Uterus (tissue), 4 donors: Measurements from ENCODE around the gene ARPC4. TPM values are rescaled to one million over a fixed set of nuclear protein-coding genes. Genes with fewer than 3 reads are reported as not detected.

Source experiments
- DNase-seq, 2 donors: peaks; one replicate each; pipeline ENCODE4 v3.0.0-alpha.2; 2019 to 2020
- H3K27ac ChIP-seq, 2 donors: fragments of 200-600 bp; sonication (generic); 1 replicate in 1 of 2; 2 replicates in 1 of 2; pipeline ENCODE4 v1.5.1; 2016 to 2018
- H3K27me3 ChIP-seq, 2 donors: fragments of 200-600 bp; sonication (generic); one replicate each; pipeline ENCODE4 v1.5.1; 2018 to 2019; ENCODE audit warnings: control low read depth in 1 of 2
- H3K36me3 ChIP-seq, 2 donors: fragments of 200-600 bp; sonication (generic); one replicate each; pipeline ENCODE4 v1.5.1; 2019; ENCODE audit warnings: control low read depth in 1 of 2
- H3K4me1 ChIP-seq, 2 donors: fragments of 200-600 bp; sonication (generic); one replicate each; pipeline ENCODE4 v1.5.1; 2018 to 2019; ENCODE audit warnings: control low read depth in 1 of 2
- H3K4me3 ChIP-seq, 2 donors: fragments of 200-600 bp; sonication (generic); 1 replicate in 1 of 2; 2 replicates in 1 of 2; pipeline ENCODE4 v1.5.1; 2018 to 2019; ENCODE audit warnings: mild to moderate bottlenecking in 1 of 2
- H3K9me3 ChIP-seq, 2 donors: fragments of 200-600 bp; sonication (generic); one replicate each; pipeline ENCODE4 v1.5.1; 2019; ENCODE audit warnings: control low read depth in 1 of 2
- CTCF ChIP-seq, 4 experiments: fragments of 200-600 bp in 2 of 4; fragments of 450-650 bp in 2 of 4; sonication (generic) in 2 of 4; IDR thresholded peaks; one replicate each; pipeline ENCODE4 v1.5.1; 2016 to 2019; ENCODE audit warnings: antibody characterized with exemption in 4 of 4, mild to moderate bottlenecking in 2 of 4, moderate library complexity in 1 of 4
- POLR2A ChIP-seq, 2 donors: fragments of 450-650 bp; IDR thresholded peaks; one replicate each; pipeline ENCODE4 v1.6.1; 2016; ENCODE audit warnings: antibody characterized with exemption in 2 of 2, mild to moderate bottlenecking in 1 of 2, moderate library complexity in 1 of 2
- intact Hi-C: fragments of 100-400 bp; cut with DNase I; formaldehyde crosslinking; loops from one replicate; pipeline ENCODE4 v1.15.1; 2023; ENCODE audit warnings: low total_unique reads
- total RNA-seq, 4 donors: library from RNA; depleted of rRNA in 3 of 4; stranded (reverse); fragments of >200 nt in 3 of 4; gene quantifications; one replicate each; pipeline versions ENCODE4 v1.1.0 to v1.2.4, GENCODE V29; 2014 to 2023
- donor health status: DM: yes; HTN: yes; CAD: no.

Gene ARPC4
- total RNA-seq, 4 donors from 2014 or later = 44.7 to 176 (median 142) TPM

DNA sequence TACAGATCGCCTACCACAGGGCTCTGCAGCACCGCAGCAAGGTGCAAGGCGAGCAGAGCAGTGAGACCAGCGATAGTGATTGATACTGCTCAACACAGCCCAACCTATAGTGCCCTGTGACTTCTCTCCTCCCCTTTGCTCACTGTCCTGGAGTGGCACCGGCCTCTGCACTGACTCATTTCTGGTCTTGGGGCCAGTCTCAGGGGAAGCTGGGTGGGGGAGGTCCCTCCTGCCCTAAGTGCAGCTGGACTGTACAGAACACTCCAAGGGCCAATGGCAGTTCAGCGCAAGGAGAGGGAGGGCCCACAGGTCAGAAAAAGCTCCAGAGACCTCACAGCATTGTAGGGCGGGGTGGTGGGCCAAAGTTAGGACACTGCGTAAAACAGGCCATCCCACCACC lies 45.6 kb upstream of the ARPC4 start:
- no peaks in the 10 kb centered on the region for H3K9me3 ChIP-seq
- H3K27me3 ChIP-seq = no peaks in the 10 kb centered on the region
- peaks cover 0 to 3% of the 10 kb centered on the region in 2 donors for H3K4me1 ChIP-seq
- intact Hi-C loops = no loop called here
- TF ChIP-seq CTCF (IDR thresholded peaks at IDR 0.05) = no peak
- TF ChIP-seq POLR2A (IDR thresholded peaks at IDR 0.05) = no peak
- no peak overlapping the region for H3K4me3 ChIP-seq
- H3K27ac ChIP-seq = no peak overlapping the region
- H3K36me3 ChIP-seq = no peaks in the 10 kb centered on the region
- no peak for DNase-seq

DNA sequence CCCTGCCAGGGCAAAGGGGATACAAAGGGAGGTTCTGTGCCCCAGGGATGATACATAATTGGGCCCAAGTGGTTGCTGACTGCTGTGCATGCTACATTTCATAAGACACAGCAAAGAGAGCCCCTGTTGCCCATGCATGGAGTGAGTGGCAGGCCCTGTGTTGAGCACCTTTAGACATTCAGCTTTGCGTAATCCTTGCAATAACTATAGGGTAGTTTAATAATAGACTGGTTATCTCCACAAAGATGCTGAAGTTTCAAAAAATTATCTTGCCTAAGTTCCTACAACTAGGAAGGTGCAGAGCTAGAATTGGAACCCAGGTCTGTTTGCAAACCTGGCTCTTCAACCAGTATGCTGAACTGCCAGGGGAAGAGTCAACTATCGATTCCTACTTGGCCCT lies 44.9 kb upstream of the ARPC4 start:
- intact Hi-C loops = no loop called here
- no peak overlapping the region for H3K27ac ChIP-seq
- H3K36me3 ChIP-seq = no peaks in the 10 kb centered on the region
- no peaks in the 10 kb centered on the region for H3K27me3 ChIP-seq
- H3K4me3 ChIP-seq = no peak overlapping the region
- peaks cover 0 to 3% of the 10 kb centered on the region in 2 donors for H3K4me1 ChIP-seq
- no peaks in the 10 kb centered on the region for H3K9me3 ChIP-seq
- no peak for DNase-seq
- TF ChIP-seq POLR2A (IDR thresholded peaks at IDR 0.05) (no peak), CTCF (IDR thresholded peaks at IDR 0.05) (no peak)

- no peak for TF ChIP-seq CTCF (IDR thresholded peaks at IDR 0.05)
- no peak for TF ChIP-seq POLR2A (IDR thresholded peaks at IDR 0.05)
- Histone ChIP-seq H3K4me1 (peaks cover 0 to 3% of the 10 kb centered on the region in 2 donors), H3K9me3 (no peaks in the 10 kb centered on the region), H3K27ac (peak overlapping the region; percentile 91 to 92), H3K4me3 (peak overlapping the region; percentile 65 to 82), H3K36me3 (no peaks in the 10 kb centered on the region), H3K27me3 (no peaks in the 10 kb centered on the region)
- intact Hi-C loops = no loop called here
- DNase-seq = no peak
These were observed 43.6 kb upstream of the ARPC4 start for GRCh38 chr3:9749296-9749644.

- Histone ChIP-seq H3K27ac (peak within 1 kb of the TSS; percentile 91 to 92), H3K9me3 (no peaks in the 10 kb centered on the region), H3K36me3 (no peaks in the 10 kb centered on the region), H3K27me3 (no peaks in the 10 kb centered on the region), H3K4me3 (peak within 1 kb of the TSS; percentile 65 to 82), H3K4me1 (peaks cover 0 to 3% of the 10 kb centered on the region in 2 donors)
- peak; percentile 98 to 99 for DNase-seq
- intact Hi-C loops = no loop called here
- TF ChIP-seq POLR2A (IDR thresholded peaks at IDR 0.05) (peak; percentile 48 to 58), CTCF (IDR thresholded peaks at IDR 0.05) (peak in 2 of 4 experiments; percentile 16 to 18)
These were observed 43.0 kb upstream of the ARPC4 start, which contains the start of gene OGG1 for GRCh38 chr3:9749645-9750555. Gene OGG1 (plus strand): TSS chr3:9749952. CDS start chr3:9750287, 335 bp downstream.
